ENCODE measurements around the gene JMJD6. TPM values are rescaled to one million over a fixed set of nuclear protein-coding genes. Genes with fewer than 3 reads are reported as not detected.

Gene JMJD6
- total RNA-seq, 1 donor from 2014 or later, result 29.6 TPM

- no peak for DNase-seq
These were observed 54.5 kb downstream of the JMJD6 start for GRCh38 chr17:76671912-76672262.

GRCh38 chr17:76671123-76671911 lies 55.1 kb downstream of the JMJD6 start:
- intact Hi-C loops (cut with DNase I), result no loop called here
- Histone ChIP-seq H3K4me1 (peaks cover 27% of the 10 kb centered on the region), H3K9me3 (no peaks in the 10 kb centered on the region), H3K4me3 (peak overlapping the region; percentile 71), H3K36me3 (peaks cover 6% of the 10 kb centered on the region), H3K27me3 (ENCODE audit: low read depth) (no peaks in the 10 kb centered on the region), H3K27ac (peak overlapping the region; percentile 86)
- ATAC-seq, result peak; percentile 98
- peak; percentile 100 for DNase-seq
- TF ChIP-seq CTCF (IDR thresholded peaks at IDR 0.05), result no peak

More at GRCh38 chr17:76671912-76672262, 54.5 kb downstream of the JMJD6 start:
- H3K36me3 ChIP-seq, result peaks cover 12% of the 10 kb centered on the region
- no peak for TF ChIP-seq CTCF (IDR thresholded peaks at IDR 0.05)
- peak overlapping the region; percentile 71 for H3K4me3 ChIP-seq
- H3K27me3 ChIP-seq (ENCODE audit: low read depth), result no peaks in the 10 kb centered on the region
- peak overlapping the region; percentile 86 for H3K27ac ChIP-seq
- intact Hi-C loops (cut with DNase I), result no loop called here
- peaks cover 27% of the 10 kb centered on the region for H3K4me1 ChIP-seq
- no peaks in the 10 kb centered on the region for H3K9me3 ChIP-seq
- peak in 1 of 2 donors; percentile 4 for ATAC-seq

- Histone ChIP-seq H3K4me1 (peaks cover 27% of the 10 kb centered on the region), H3K4me3 (no peak overlapping the region), H3K27ac (peak overlapping the region; percentile 86), H3K9me3 (no peaks in the 10 kb centered on the region), H3K27me3 (ENCODE audit: low read depth) (no peaks in the 10 kb centered on the region), H3K36me3 (no peaks in the 10 kb centered on the region)
- no peak for ATAC-seq
- intact Hi-C loops (cut with DNase I), result no loop called here
- no peak for DNase-seq
- TF ChIP-seq CTCF (IDR thresholded peaks at IDR 0.05), result no peak
These were observed 55.7 kb downstream of the JMJD6 start for GRCh38 chr17:76670718-76671122.

- no peak for TF ChIP-seq CTCF (IDR thresholded peaks at IDR 0.05)
- DNase-seq, result no peak
- intact Hi-C loops (cut with DNase I), result no loop called here
- Histone ChIP-seq H3K4me3 (no peak overlapping the region), H3K36me3 (no peaks in the 10 kb centered on the region), H3K27me3 (ENCODE audit: low read depth) (no peaks in the 10 kb centered on the region), H3K4me1 (peaks cover 27% of the 10 kb centered on the region), H3K27ac (peak overlapping the region; percentile 86), H3K9me3 (no peaks in the 10 kb centered on the region)
- ATAC-seq, result peak; percentile 27 to 72
These were observed 56.2 kb downstream of the JMJD6 start for GRCh38 chr17:76670020-76670717.

Small RNAs within 50 kb of the gene (microRNA-seq; reads per million reads assigned to microRNA genes)
- not detected for gene MIR636 (ENCODE audit: borderline number of aligned reads)

Other genes with a start within 250 kb of the JMJD6 start
- 47.8 TPM for gene RHBDF2, start 225.2 kb downstream of the JMJD6 start, total RNA-seq
- 30.2 TPM for gene CYGB, start 188.9 kb downstream of the JMJD6 start, total RNA-seq
- 8.2 TPM for gene PRCD, start 186.6 kb downstream of the JMJD6 start, total RNA-seq
- gene ST6GALNAC2, start 140.7 kb downstream of the JMJD6 start, total RNA-seq, result 29.0 TPM
- gene ST6GALNAC1, start 82.8 kb downstream of the JMJD6 start, total RNA-seq, result 16.6 TPM
- 105 TPM for gene MXRA7, start 15.6 kb downstream of the JMJD6 start, total RNA-seq
- 31.6 TPM for gene METTL23, start 233 bp upstream of the JMJD6 start, total RNA-seq
- 122 TPM for gene SRSF2, start 10.7 kb upstream of the JMJD6 start, total RNA-seq
- 32.2 TPM for gene MFSD11, start 11.5 kb upstream of the JMJD6 start, total RNA-seq
- 1.3 TPM for gene MGAT5B, start 141.8 kb upstream of the JMJD6 start, total RNA-seq